HCT116 (cell line): ENCODE results near the gene IGLL1.
"Not testable (repeated sequence)": the region's sequence is repeated elsewhere in the genome, so short reads cannot be mapped to it uniquely, and the experiment has no call there.

ENCODE experiments used
- TF ChIP-seq, protein P1 (sequence below), 3 experiments: fragments of 200-600 bp in 1 of 3; sonication (generic) in 1 of 3; IDR thresholded peaks in 2 of 3; conservative IDR thresholded peaks in 1 of 3; 2 replicates each; pipeline ENCODE4 v1.5.1; 2012 to 2017; ENCODE audit warnings: low read depth in 2 of 3, low read length in 2 of 3, antibody characterized with exemption in 1 of 3, borderline replicate concordance in 1 of 3, control low read depth in 1 of 3, mild to moderate bottlenecking in 1 of 3, mixed read lengths in 1 of 3, mixed run types in 1 of 3, moderate library complexity in 1 of 3; ENCODE audit not compliant: insufficient read depth in 1 of 3
- TF ChIP-seq, protein P2 (sequence below): IDR thresholded peaks from 2 replicates; pipeline ENCODE4 v1.6.1; 2012; ENCODE audit warnings: low read depth
- TF ChIP-seq, protein P3 (sequence below): IDR thresholded peaks from 2 replicates; pipeline ENCODE4 v1.6.1; 2012

DNA sequence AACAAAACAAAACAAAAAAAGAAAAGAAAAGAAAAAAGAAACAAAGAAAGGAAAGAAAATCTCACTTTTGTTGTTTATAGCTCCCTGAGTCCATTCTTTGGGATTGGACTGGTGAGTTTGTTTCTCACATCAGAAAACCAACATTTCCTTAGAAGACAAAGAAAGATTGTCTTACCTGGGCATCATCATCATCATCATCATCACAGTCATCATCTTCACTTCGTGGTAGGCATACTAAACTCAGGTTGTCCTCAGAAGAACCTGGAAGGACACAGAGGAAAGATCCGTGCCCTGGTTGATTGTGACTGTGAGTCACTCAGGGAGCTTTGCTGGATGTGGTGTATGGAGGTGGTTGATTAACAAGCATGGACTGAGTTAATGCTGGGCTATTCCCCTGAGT is 41.8 kb upstream of the IGLL1 start:
- TF ChIP-seq, protein P1, sequence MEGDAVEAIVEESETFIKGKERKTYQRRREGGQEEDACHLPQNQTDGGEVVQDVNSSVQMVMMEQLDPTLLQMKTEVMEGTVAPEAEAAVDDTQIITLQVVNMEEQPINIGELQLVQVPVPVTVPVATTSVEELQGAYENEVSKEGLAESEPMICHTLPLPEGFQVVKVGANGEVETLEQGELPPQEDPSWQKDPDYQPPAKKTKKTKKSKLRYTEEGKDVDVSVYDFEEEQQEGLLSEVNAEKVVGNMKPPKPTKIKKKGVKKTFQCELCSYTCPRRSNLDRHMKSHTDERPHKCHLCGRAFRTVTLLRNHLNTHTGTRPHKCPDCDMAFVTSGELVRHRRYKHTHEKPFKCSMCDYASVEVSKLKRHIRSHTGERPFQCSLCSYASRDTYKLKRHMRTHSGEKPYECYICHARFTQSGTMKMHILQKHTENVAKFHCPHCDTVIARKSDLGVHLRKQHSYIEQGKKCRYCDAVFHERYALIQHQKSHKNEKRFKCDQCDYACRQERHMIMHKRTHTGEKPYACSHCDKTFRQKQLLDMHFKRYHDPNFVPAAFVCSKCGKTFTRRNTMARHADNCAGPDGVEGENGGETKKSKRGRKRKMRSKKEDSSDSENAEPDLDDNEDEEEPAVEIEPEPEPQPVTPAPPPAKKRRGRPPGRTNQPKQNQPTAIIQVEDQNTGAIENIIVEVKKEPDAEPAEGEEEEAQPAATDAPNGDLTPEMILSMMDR (IDR thresholded peaks at IDR 0.05 in 2 of 3, conservative IDR thresholded peaks at IDR 0.05 in 1 of 3; ENCODE audit: borderline replicate concordance in 1 of 3, insufficient read depth in 1 of 3, low read depth in 2 of 3, low read length in 2 of 3) = not testable (repeated sequence)
- TF ChIP-seq, protein P2, sequence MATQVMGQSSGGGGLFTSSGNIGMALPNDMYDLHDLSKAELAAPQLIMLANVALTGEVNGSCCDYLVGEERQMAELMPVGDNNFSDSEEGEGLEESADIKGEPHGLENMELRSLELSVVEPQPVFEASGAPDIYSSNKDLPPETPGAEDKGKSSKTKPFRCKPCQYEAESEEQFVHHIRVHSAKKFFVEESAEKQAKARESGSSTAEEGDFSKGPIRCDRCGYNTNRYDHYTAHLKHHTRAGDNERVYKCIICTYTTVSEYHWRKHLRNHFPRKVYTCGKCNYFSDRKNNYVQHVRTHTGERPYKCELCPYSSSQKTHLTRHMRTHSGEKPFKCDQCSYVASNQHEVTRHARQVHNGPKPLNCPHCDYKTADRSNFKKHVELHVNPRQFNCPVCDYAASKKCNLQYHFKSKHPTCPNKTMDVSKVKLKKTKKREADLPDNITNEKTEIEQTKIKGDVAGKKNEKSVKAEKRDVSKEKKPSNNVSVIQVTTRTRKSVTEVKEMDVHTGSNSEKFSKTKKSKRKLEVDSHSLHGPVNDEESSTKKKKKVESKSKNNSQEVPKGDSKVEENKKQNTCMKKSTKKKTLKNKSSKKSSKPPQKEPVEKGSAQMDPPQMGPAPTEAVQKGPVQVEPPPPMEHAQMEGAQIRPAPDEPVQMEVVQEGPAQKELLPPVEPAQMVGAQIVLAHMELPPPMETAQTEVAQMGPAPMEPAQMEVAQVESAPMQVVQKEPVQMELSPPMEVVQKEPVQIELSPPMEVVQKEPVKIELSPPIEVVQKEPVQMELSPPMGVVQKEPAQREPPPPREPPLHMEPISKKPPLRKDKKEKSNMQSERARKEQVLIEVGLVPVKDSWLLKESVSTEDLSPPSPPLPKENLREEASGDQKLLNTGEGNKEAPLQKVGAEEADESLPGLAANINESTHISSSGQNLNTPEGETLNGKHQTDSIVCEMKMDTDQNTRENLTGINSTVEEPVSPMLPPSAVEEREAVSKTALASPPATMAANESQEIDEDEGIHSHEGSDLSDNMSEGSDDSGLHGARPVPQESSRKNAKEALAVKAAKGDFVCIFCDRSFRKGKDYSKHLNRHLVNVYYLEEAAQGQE = not testable (repeated sequence)
- TF ChIP-seq, protein P3, sequence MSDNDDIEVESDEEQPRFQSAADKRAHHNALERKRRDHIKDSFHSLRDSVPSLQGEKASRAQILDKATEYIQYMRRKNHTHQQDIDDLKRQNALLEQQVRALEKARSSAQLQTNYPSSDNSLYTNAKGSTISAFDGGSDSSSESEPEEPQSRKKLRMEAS = not testable (repeated sequence)
